IPS DF 4.7 (cell line): Measurements from ENCODE around the gene DRP2.
"Not testable (repeated sequence)": the region's sequence is repeated elsewhere in the genome, so short reads cannot be mapped to it uniquely, and the experiment has no call there.

Experiments
- DNase-seq: peaks from one replicate; pipeline ENCODE4 v3.0.0-alpha.2; 2013; ENCODE audit warnings: low spot score; ENCODE audit errors: extremely low read depth

Gene DRP2

GRCh38 chrX:101232316-101232715 is 12.7 kb downstream of the DRP2 start:
- no peak for DNase-seq

DNA sequence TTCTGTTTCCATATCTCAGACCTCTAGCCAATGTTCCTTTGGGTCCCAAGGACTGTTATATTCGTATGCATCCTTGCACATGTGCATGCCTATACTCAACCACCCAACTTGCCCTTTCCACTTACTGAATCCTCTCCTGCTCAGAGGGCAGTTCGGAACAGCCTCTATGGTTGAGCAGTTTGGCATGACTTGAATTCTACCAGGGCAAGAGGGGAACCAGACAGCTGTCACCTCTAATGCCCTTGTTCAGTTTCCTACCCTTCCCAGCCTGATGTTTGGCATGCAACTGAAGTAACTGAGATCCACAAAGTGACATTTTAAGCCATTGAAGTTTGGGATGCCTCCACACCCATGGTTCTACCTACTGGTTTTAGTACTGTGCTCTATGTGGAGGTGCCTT is 17.5 kb downstream of the DRP2 start:
- no peak for DNase-seq

GRCh38 chrX:101241531-101241930 is 21.9 kb downstream of the DRP2 start:
- DNase-seq, result no peak

- no peak for DNase-seq
Observed at GRCh38 chrX:101252634-101253033, 33.0 kb downstream of the DRP2 start.

DNA sequence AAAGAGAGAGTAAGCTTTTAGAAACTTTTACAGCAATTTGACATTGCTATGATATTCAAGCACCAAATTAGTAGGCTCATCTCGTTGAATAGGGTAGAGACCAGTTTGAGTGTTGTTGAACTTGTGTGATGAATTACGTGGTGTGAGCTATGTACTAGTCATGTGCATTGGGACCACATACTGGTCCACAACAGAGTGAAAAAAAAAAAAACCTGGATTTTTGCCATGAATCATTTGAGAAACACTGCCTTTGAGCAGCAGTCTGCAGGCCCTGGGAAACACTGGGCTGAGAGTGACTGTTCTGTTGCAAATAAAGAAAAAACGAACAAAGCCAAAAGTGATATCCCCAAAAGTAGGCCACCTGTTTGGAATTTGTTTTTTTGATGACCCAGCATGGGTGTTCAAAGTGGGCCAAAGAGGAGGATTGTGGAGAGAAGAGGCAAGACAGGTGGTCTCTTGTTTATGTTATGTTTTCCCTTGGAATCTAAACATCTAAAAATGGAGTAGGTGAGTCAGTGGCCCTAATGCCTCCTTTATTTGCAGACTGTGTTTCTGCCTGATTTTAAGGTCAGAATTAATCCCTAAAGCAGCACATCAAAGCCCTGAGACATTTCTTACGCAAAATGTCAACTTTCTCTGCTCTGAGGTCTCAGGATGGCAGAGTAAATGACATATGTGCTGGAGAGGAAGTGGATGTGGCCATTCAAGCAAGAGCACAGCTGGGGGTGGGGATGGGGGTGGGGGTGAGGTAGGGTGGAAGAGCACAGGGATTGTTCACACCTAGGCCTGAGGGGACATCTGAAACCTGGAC is 38.1 kb downstream of the DRP2 start:
- no peak for DNase-seq

DNA sequence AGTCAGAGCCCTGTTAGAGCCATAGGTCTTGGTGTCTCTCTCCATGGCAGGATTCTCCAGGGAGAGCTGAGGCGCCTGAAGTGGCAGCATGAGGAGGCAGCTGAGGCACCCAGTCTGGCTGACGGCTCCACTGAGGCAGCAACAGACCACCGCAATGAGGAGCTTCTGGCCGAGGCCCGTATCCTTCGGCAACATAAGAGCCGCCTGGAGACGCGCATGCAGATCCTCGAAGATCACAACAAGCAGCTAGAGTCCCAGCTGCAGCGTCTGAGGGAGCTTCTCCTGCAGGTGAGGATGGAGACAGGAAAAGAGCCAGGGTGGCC is 38.6 kb downstream of the DRP2 start:
- DNase-seq, result no peak

DNA sequence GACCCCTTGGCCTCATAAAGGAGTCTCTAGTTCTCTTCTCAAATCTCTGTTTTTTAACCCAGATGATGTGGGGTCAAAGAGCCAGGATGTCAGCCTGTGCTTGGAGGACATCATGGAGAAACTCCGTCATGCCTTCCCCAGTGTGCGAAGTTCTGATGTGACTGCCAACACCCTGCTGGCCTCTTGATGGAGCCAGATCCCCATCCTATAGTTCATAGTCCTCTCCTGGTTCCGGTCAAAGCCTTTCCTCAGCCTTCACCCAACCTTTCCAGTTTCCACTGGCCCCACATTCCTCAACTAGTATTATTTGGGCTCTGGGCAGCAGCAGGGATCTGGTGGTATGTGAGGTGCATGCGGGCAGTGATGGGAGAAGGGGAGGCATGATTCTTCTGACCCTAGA is 40.8 kb downstream of the DRP2 start:
- DNase-seq, result peak; percentile 1

- DNase-seq, result no peak
Observed at GRCh38 chrX:101262590-101262989, 43.0 kb downstream of the DRP2 start.

GRCh38 chrX:101263766-101264165 is 44.2 kb downstream of the DRP2 start:
- DNase-seq, result no peak

GRCh38 chrX:101265869-101266428 is 46.4 kb downstream of the DRP2 start:
- no peak for DNase-seq

- no peak for DNase-seq
Observed at GRCh38 chrX:101274198-101274597, 54.6 kb downstream of the DRP2 start.

DNA sequence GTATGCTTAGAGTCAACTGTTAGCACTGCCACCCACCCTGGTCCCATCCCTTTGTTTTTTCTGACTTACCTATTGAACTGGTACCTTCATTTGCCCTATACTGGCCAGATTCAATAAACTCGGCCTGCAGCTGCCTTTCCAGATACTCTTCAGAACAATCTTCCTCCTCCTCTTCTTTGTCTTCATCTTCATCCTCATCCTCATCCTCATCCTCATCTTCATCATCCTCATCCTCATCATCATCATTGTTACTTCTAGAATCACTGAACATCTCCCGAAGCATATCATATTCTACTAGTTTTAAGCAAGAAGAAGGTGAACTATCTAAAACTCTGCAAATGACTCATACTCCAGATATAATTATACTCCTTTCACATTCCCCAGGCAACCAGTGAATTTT is 56.7 kb downstream of the DRP2 start:
- DNase-seq, result no peak

DNA sequence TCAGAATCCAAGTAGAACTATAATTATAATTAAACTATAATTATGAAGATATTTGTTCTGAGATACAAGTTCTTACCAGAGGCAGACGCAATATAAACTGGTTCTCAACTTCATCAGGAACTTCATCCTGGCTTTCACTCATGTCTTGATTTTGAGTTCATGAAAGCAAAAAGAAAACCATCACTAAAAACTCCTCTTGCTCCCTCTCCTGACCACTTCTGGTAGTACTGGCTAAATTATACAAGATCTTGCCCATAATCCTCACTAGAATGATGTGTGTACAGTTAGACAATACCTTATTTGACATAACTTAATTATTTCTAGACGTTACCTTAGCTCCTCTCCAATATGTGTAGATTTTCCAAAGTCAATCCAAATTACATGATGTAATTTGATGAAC is 67.8 kb downstream of the DRP2 start:
- DNase-seq, result no peak

DNA sequence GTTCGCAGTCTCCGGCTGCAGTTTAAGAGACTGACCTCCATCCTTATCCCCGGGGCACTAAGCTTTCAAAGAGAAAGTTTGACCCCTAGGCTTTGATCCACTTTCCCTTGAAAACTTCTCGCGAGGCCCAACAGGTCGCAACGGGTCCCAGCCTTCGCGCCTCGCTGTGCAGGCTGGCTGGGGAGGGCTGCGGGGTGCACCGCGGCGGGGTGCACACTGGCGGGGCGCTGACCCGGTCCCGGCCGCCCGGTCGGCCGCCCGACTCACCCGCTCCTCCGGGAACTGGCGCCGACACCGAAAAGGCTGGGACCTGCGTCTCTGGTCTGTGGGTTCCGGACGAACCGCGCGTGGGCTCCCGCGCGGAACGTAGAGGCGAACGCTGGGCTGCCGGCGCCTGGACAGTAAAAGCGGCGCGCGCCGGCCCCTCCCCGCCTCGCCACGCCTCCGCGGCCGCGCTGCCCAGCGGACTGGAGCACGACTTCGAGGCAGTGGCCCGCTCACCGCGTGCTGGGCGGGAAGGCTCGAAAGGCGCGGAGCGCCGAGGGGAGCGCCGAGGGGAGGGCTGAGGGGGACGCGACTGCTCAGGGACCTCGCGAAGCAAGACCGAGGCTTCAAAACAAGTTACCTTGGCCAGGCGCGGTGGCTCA is 71.5 kb downstream of the DRP2 start, which contains the start of gene TAF7L:
Gene TAF7L (minus strand): TSS at position 378 of the 647 bp plus-strand sequence. CDS start 3,791 bp downstream, outside the sequence.
- no peak for DNase-seq

DNA sequence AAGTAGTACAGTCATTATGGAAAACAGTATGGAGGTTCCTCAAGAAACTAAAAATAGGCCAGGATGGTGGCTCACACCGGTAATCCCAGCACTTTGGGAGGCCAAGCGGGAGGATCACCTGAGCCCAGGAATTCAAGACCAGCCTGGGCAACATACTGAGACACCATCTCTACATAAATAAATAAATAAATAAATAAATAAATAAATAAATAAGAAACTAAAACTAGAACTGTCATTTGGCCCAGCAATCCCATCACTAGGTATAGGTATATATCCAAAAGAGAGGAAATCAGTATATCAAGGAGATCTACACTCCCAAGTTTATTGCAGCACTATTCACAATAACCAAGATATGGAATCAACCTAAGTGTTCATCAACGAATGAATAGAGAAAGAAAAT is 76.0 kb downstream of the DRP2 start:
- not testable (repeated sequence) for DNase-seq

GRCh38 chrX:101303790-101304189 is 84.2 kb downstream of the DRP2 start:
- DNase-seq, result no peak
